A549 (cell line): ENCODE data around the gene ASPSCR1. TPM values are rescaled to one million over a fixed set of nuclear protein-coding genes. Genes with fewer than 3 reads are reported as not detected.

Experiments
- ATAC-seq, 2 experiments: fragments of 200-7000 bp in 1 of 2; fragments of >200 bp in 1 of 2; cut with Nextera tagmentation in 1 of 2; cut with Tn5 transposase in 1 of 2; 3 replicates each; pipeline versions ENCODE4 v1.8.0 to v1.9.1; 2018 to 2020; ENCODE audit warnings: mild to moderate bottlenecking in 1 of 2, moderate library complexity in 1 of 2
- CTCF ChIA-PET: fragments of 300-600 bp; sonication (Branson Sonifier 250); formaldehyde crosslinking; extraction: SDS; loops from one replicate; lab custom pipeline; 2021; ENCODE audit warnings: antibody characterized with exemption, inconsistent platforms; lab: Yijun Ruan, JAX
- POLR2A ChIA-PET: fragments of 350-600 bp; formaldehyde crosslinking; extraction: SDS; loops from one replicate; lab custom pipeline; 2021; ENCODE audit warnings: antibody characterized with exemption, inconsistent platforms; lab: Yijun Ruan, JAX
- DNase-seq, 2 experiments: peaks; one replicate each; pipeline versions ENCODE4 v3.0.0 to v3.0.0-alpha.2; 2011 to 2016; ENCODE audit warnings: low read depth in 1 of 2, low spot score in 1 of 2
- FAIRE-seq: peaks from 2 replicates; lab custom pipeline; 2011; peaks lifted over from hg19 to GRCh38; lab: Jason Lieb, UNC
- H3K27ac ChIP-seq, 2 experiments: fragments of >200 bp; sonication (Bioruptor Twin); formaldehyde crosslinking; 3 replicates each; pipeline ENCODE4 v1.5.1; 2016 to 2017
- H3K4me1 ChIP-seq: fragments of >200 bp; sonication (Bioruptor Twin); formaldehyde crosslinking; 3 replicates; pipeline ENCODE4 v1.6.1; 2016
- H3K4me2 ChIP-seq: fragments of >200 bp; sonication (Bioruptor Twin); formaldehyde crosslinking; 3 replicates; pipeline ENCODE4 v1.6.1; 2016
- H3K4me3 ChIP-seq: fragments of >200 bp; sonication (Bioruptor Twin); formaldehyde crosslinking; 3 replicates; pipeline ENCODE4 v1.5.1; 2016
- H3K9me3 ChIP-seq: fragments of >200 bp; sonication (Bioruptor Twin); formaldehyde crosslinking; 3 replicates; pipeline ENCODE4 v1.6.1; 2016
- BCL3 ChIP-seq: fragments of >200 bp; sonication (Bioruptor Twin); formaldehyde crosslinking; IDR thresholded peaks from 3 replicates; pipeline ENCODE4 v1.6.1; 2016
- CBX2 ChIP-seq: fragments of 200-600 bp; sonication (generic); IDR thresholded peaks from 2 replicates; pipeline ENCODE4 v1.6.1; 2016; ENCODE audit warnings: low read depth, mild to moderate bottlenecking, borderline replicate concordance
- CBX8 ChIP-seq: fragments of 200-600 bp; sonication (generic); IDR thresholded peaks from 2 replicates; pipeline ENCODE4 v1.6.1; 2016
- CHD2 ChIP-seq: fragments of 150-350 bp; IDR thresholded peaks from 2 replicates; pipeline ENCODE4 v1.6.1; 2014; ENCODE audit warnings: low read length; ENCODE audit not compliant: partially characterized antibody
- CHD4 ChIP-seq: fragments of 200-600 bp; sonication (generic); IDR thresholded peaks from 2 replicates; pipeline ENCODE4 v1.6.1; 2016; ENCODE audit warnings: antibody characterized with exemption, mild to moderate bottlenecking, borderline replicate concordance
- EHF ChIP-seq: fragments of 250-450 bp; sonication (Bioruptor Pico); IDR thresholded peaks from 2 replicates; pipeline ENCODE4 v1.5.0; 2020; ENCODE audit warnings: mild to moderate bottlenecking
- EHMT2 ChIP-seq: fragments of 200-600 bp; sonication (generic); IDR thresholded peaks from 2 replicates; pipeline ENCODE4 v1.6.1; 2016; ENCODE audit warnings: antibody characterized with exemption, low read depth, mild to moderate bottlenecking, moderate library complexity
- ELK1 ChIP-seq: fragments of 150-350 bp; IDR thresholded peaks from 2 replicates; pipeline ENCODE4 v1.6.1; 2014; ENCODE audit warnings: low read depth, mild to moderate bottlenecking, low read length
- ESRRA ChIP-seq: fragments of 150-350 bp; IDR thresholded peaks from 2 replicates; pipeline ENCODE4 v1.6.1; 2014; ENCODE audit warnings: mild to moderate bottlenecking, low read length, borderline replicate concordance
- FOSL2 ChIP-seq, 2 experiments: fragments of 450-650 bp in 1 of 2; fragments of >200 bp in 1 of 2; sonication (Bioruptor Twin) in 1 of 2; formaldehyde crosslinking; IDR thresholded peaks; 2 replicates each; pipeline versions ENCODE4 v1.5.0 to v1.6.1; 2016 to 2020; ENCODE audit warnings: mild to moderate bottlenecking in 1 of 2, moderate library complexity in 1 of 2
- FOXS1 ChIP-seq: fragments of 250-450 bp; sonication (Bioruptor Pico); IDR thresholded peaks from 2 replicates; pipeline ENCODE4 v1.5.0; 2020; ENCODE audit warnings: mild to moderate bottlenecking, moderate library complexity
- GATA3 ChIP-seq: IDR thresholded peaks from 2 replicates; pipeline ENCODE4 v1.6.1; 2012; ENCODE audit warnings: borderline replicate concordance
- HOXA7 ChIP-seq: fragments of 250-450 bp; sonication (Bioruptor Pico); IDR thresholded peaks from 2 replicates; pipeline ENCODE4 v1.5.0; 2020; ENCODE audit warnings: mild to moderate bottlenecking, moderate library complexity
- HOXB13 ChIP-seq: fragments of 250-450 bp; sonication (Bioruptor Pico); IDR thresholded peaks from 2 replicates; pipeline ENCODE4 v1.5.0; 2020; ENCODE audit warnings: low read depth, mild to moderate bottlenecking, moderate library complexity
- HOXB5 ChIP-seq: fragments of 250-450 bp; sonication (Bioruptor Pico); IDR thresholded peaks from 2 replicates; pipeline ENCODE4 v1.5.0; 2020; ENCODE audit warnings: mild to moderate bottlenecking, moderate library complexity
- MAFK ChIP-seq: fragments of 450-650 bp; IDR thresholded peaks from 2 replicates; pipeline ENCODE4 v1.6.1; 2014; ENCODE audit not compliant: partially characterized antibody
- MYC ChIP-seq: IDR thresholded peaks from 2 replicates; pipeline ENCODE4 v1.6.1; 2012; ENCODE audit warnings: mild to moderate bottlenecking, inconsistent platforms, low read length, improper control_type of control experiment, borderline replicate concordance
- NPAS2 ChIP-seq: fragments of 250-450 bp; sonication (Bioruptor Pico); IDR thresholded peaks from 2 replicates; pipeline ENCODE4 v1.8.0; 2022; ENCODE audit warnings: mild to moderate bottlenecking, moderate library complexity, borderline replicate concordance
- RAD21 ChIP-seq, 2 experiments: fragments of >200 bp in 1 of 2; sonication (Bioruptor Twin) in 1 of 2; formaldehyde crosslinking in 1 of 2; IDR thresholded peaks in 1 of 2; conservative IDR thresholded peaks in 1 of 2; 2 replicates in 1 of 2; 3 replicates in 1 of 2; pipeline ENCODE4 v1.6.1; 2012 to 2018; ENCODE audit warnings: inconsistent platforms in 1 of 2
- RARB ChIP-seq: fragments of 250-450 bp; sonication (Bioruptor Pico); IDR thresholded peaks from 2 replicates; pipeline ENCODE4 v1.8.0; 2021; ENCODE audit warnings: mild to moderate bottlenecking, moderate library complexity
- RCOR1 ChIP-seq: fragments of 150-350 bp; IDR thresholded peaks from 2 replicates; pipeline ENCODE4 v1.6.1; 2014; ENCODE audit warnings: antibody characterized with exemption, low read length, low read depth
- REST ChIP-seq: fragments of 200-600 bp; sonication (generic); IDR thresholded peaks from 2 replicates; pipeline ENCODE4 v1.6.1; 2016; ENCODE audit warnings: antibody characterized with exemption, mild to moderate bottlenecking, moderate library complexity
- RFX5 ChIP-seq: fragments of 450-650 bp; IDR thresholded peaks from 2 replicates; pipeline ENCODE4 v1.7.1; 2014; ENCODE audit warnings: antibody characterized with exemption, mild to moderate bottlenecking, moderate library complexity
- SMC3 ChIP-seq: fragments of >200 bp; sonication (Bioruptor Twin); formaldehyde crosslinking; IDR thresholded peaks from 3 replicates; pipeline ENCODE4 v1.6.1; 2018; ENCODE audit warnings: inconsistent platforms
- ZFP36 ChIP-seq: fragments of 450-650 bp; IDR thresholded peaks from 2 replicates; pipeline ENCODE4 v1.6.1; 2014; ENCODE audit warnings: borderline replicate concordance; ENCODE audit not compliant: partially characterized antibody
- WGBS: methylation state at CpG from one replicate; pipeline ENCODE4 v1.1.6; 2017; ENCODE audit errors: missing lambda C conversion rate; 5-methylcytosine and 5-hydroxymethylcytosine counted together
- polyA plus RNA-seq, 4 experiments: library from polyadenylated mRNA; depleted of rRNA in 3 of 4; stranded (reverse); fragments of >200 nt; fragmentation: RNase III in 1 of 4; extraction: RNeasy Plus Mini Kit Qiagen cat#74134 plus additional on column Dnase treatment in 1 of 4; gene quantifications; 2 replicates in 3 of 4; 3 replicates in 1 of 4; pipeline ENCODE4 v1.2.3, GENCODE V29; 2011 to 2017
- TF ChIP-seq, protein P1 (sequence below): fragments of 250-450 bp; sonication (Bioruptor Pico); IDR thresholded peaks from 2 replicates; pipeline ENCODE4 v1.5.0; 2021; ENCODE audit warnings: mild to moderate bottlenecking, moderate library complexity, borderline replicate concordance

Gene ASPSCR1
- polyA plus RNA-seq, 2 of the 4 experiments (the other 2 are of a cell fraction), result 12.3 to 25.7 TPM

DNA sequence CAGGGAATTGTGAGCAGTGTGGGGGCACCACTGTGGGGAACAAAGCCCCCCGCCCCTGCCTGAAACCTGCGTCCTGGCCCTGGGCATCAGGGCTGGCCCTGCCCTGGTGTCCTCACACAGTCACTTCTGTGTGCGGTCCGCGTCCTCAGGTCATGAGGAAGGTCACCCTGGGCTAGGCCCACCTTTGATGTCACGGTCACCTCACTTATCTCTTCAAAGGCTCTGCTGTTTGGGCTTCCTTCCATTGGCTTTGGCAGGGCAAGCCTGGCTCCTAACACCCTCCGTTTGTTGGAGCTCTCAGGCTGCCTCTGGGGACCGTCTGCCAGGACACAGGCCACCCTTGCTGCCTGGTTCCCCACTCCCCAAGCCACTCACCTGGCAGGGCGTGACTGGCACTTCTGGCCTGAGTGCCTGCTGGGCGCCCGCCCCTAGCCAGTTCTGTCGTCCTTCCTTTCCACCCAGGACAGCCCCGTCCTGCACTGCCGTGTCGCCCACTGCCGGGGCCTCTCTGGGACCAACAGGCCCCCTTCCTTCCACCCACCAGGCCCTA lies 36.4 kb downstream of the ASPSCR1 start:
- H3K27ac ChIP-seq, result 0 out of 6 replicates have a peak overlapping the region, but pooled peaks of 1 of the 2 experiments have one; percentile 5

GRCh38 chr17:82014432-82014831 lies 37.0 kb downstream of the ASPSCR1 start:
- H3K4me2 ChIP-seq, result no peak overlapping the region
- H3K27ac ChIP-seq, result no peak overlapping the region
- 75% methylated on average over 14 of the region's 23 CpGs for WGBS
- peak in 1 of 2 experiments; percentile 4; a peak in 2 of 6 replicates for ATAC-seq
- ChIA-PET CTCF (interaction anchor here (1.2 to 33.2 kb wide), 5 partner anchors 10 to 141 kb away, joined by 3 to 794 read pairs (median 8); partner anchors contain the start of genes NOTUM and RAC3), POLR2A (no interaction called here)
- TF ChIP-seq FOSL2 (IDR thresholded peaks at IDR 0.05) (no peak), FOSL2 (CRISPR knock-in tag; IDR thresholded peaks at IDR 0.05) (no peak), CHD4 (no peak), CHD2 (no peak), MYC (no peak), HOXB13 (no peak), ZFP36 (no peak), ELK1 (no peak), ESRRA (no peak)
- H3K4me1 ChIP-seq, result peaks cover 8% of the 10 kb centered on the region; the same call in 1 of the 3 replicates
- no peak for DNase-seq
- H3K9me3 ChIP-seq, result no peaks in the 10 kb centered on the region
- H3K4me3 ChIP-seq, result no peak overlapping the region
- FAIRE-seq, result no peak

More for the DNA sequence above, 36.4 kb downstream of the ASPSCR1 start:
- ChIA-PET POLR2A (no interaction called here), CTCF (interaction anchor here (1.2 to 33.2 kb wide), 6 partner anchors 7 to 141 kb away, joined by 3 to 794 read pairs (median 51); partner anchors contain the start of genes CENPX, LRRC45, NOTUM and RAC3)
- H3K4me2 ChIP-seq, result no peak overlapping the region
- no peak for TF ChIP-seq SMC3
- no peak for TF ChIP-seq CBX8
- TF ChIP-seq RCOR1, result no peak
- TF ChIP-seq EHMT2, result no peak
- TF ChIP-seq RAD21 (conservative IDR thresholded peaks at IDR 0.05 in 1 of 2, IDR thresholded peaks at IDR 0.05 in 1 of 2), result no peak
- no peak for TF ChIP-seq HOXA7 (CRISPR knock-in tag)
- no peak for TF ChIP-seq FOXS1 (CRISPR knock-in tag)
- TF ChIP-seq HOXB5 (CRISPR knock-in tag), result no peak
- TF ChIP-seq RFX5, result no peak
- no peak for TF ChIP-seq RARB (CRISPR knock-in tag)
- no peak for TF ChIP-seq NPAS2 (CRISPR knock-in tag)
- TF ChIP-seq CBX2, result no peak
- no peak for TF ChIP-seq CHD2
- TF ChIP-seq EHF, result no peak
- TF ChIP-seq MAFK, result no peak
- ATAC-seq (no peak), DNase-seq (no peak), FAIRE-seq (no peak)
- no peaks in the 10 kb centered on the region for H3K9me3 ChIP-seq
- 92% methylated on average over 16 of the region's 16 CpGs for WGBS
- 0 out of 3 replicates have a peak, but pooled peaks cover 8% of the 10 kb centered on the region for H3K4me1 ChIP-seq
- H3K4me3 ChIP-seq, result no peak overlapping the region

- no peak for ATAC-seq
- WGBS, result 81% methylated on average over 13 of the region's 13 CpGs
- peaks cover 13% of the 10 kb centered on the region; the same call in 2 of the 3 replicates for H3K4me1 ChIP-seq
- H3K27ac ChIP-seq, result no peak overlapping the region
- FAIRE-seq, result no peak
- CTCF ChIA-PET, result interaction anchor here (1.2 to 33.2 kb wide), 7 partner anchors 11 to 140 kb away, joined by 3 to 794 read pairs (median 4); partner anchors contain the start of genes NOTUM and RAC3
- H3K4me2 ChIP-seq, result no peak overlapping the region
- no peaks in the 10 kb centered on the region for H3K9me3 ChIP-seq
- POLR2A ChIA-PET, result no interaction called here
- H3K4me3 ChIP-seq, result no peak overlapping the region
- no peak for DNase-seq
- TF ChIP-seq HOXB5 (CRISPR knock-in tag), result no peak
- TF ChIP-seq CHD4, result no peak
- no peak for TF ChIP-seq GATA3
- TF ChIP-seq, protein P1, sequence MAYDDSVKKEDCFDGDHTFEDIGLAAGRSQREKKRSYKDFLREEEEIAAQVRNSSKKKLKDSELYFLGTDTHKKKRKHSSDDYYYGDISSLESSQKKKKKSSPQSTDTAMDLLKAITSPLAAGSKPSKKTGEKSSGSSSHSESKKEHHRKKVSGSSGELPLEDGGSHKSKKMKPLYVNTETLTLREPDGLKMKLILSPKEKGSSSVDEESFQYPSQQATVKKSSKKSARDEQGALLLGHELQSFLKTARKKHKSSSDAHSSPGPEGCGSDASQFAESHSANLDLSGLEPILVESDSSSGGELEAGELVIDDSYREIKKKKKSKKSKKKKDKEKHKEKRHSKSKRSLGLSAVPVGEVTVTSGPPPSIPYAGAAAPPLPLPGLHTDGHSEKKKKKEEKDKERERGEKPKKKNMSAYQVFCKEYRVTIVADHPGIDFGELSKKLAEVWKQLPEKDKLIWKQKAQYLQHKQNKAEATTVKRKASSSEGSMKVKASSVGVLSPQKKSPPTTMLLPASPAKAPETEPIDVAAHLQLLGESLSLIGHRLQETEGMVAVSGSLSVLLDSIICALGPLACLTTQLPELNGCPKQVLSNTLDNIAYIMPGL (CRISPR knock-in tag), result no peak
- no peak for TF ChIP-seq REST
- TF ChIP-seq CBX8, result no peak
- no peak for TF ChIP-seq BCL3
These were observed 37.5 kb downstream of the ASPSCR1 start for GRCh38 chr17:82014971-82015310.
